Stimulated activated CD4-positive, alpha-beta T cell treated with anti-CD3 and anti-CD28 coated beads, Interleukin-12 subunit alpha, Interleukin-12 subunit beta, amount 100 ng/mL, for 48 hours (primary cell): ENCODE data around the gene CAV3.

Experiments used
- DNase-seq, 3 donors: peaks; one replicate each; pipeline ENCODE4 v3.0.0-alpha.2; 2020; ENCODE audit warnings: low read depth in 2 of 3, low spot score in 1 of 3

CAV3 gene

DNA sequence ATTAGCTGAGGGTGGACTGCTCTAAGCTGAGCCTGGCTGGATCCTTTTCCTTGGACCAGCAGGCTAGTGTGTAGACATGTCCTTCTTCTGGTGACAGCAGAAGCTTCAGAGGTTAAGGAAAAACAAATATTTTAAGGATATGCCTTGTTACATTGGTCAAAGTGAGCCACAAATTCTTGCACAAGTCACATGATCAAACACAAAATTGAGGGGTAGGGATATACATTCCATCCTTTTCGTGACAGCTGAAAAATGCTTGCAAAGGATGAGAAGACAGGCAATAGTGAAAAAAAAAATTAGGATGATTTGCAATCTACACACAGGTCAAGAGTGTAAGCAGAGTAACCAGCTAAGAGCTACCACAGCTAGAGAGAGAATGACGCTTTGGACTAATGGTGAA is 56.9 kb downstream of the CAV3 start:
- no peak for DNase-seq

- DNase-seq: no peak
Observed at GRCh38 chr3:8793242-8793641, 59.6 kb downstream of the CAV3 start.

- no peak for DNase-seq
Observed at GRCh38 chr3:8794247-8794646, 60.6 kb downstream of the CAV3 start.
